SK-N-SH (cell line): ENCODE measurements around the gene PTGFRN. TPM values are rescaled to one million over a fixed set of nuclear protein-coding genes. Genes with fewer than 3 reads are reported as not detected.

Experiments
- CTCF ChIA-PET: fragments of 300-600, 350-600 bp; formaldehyde crosslinking; extraction: SDS; loops from one replicate; lab custom pipeline; 2021; lab: Yijun Ruan, JAX
- POLR2A ChIA-PET: fragments of 350-600 bp; sonication (Branson Sonifier 250); formaldehyde crosslinking; extraction: SDS; loops from one replicate; lab custom pipeline; 2020; ENCODE audit warnings: antibody characterized with exemption, inconsistent platforms; lab: Yijun Ruan, JAX
- DNase-seq: peaks from one replicate; pipeline ENCODE4 v3.0.0; 2012
- H2AFZ ChIP-seq: fragments of 200-600 bp; sonication (generic); 2 replicates; pipeline ENCODE4 v1.8.1; 2016; ENCODE audit warnings: antibody characterized with exemption, mild to moderate bottlenecking, low read depth
- H3F3A ChIP-seq: fragments of 200-600 bp; sonication (generic); replicated peaks from 2 replicates; pipeline ENCODE3; 2016; ENCODE audit warnings: antibody characterized with exemption, mild to moderate bottlenecking; ENCODE audit not compliant: insufficient read depth
- H3K27ac ChIP-seq, 2 experiments: fragments of 200-500 bp in 1 of 2; fragments of 200-600 bp in 1 of 2; sonication (Bioruptor generic) in 1 of 2; sonication (generic), shearing (Covaris generic) in 1 of 2; 2 replicates each; pipeline versions ENCODE4 v1.5.1 to v1.6.1; 2014 to 2016; ENCODE audit warnings: low read depth in 2 of 2, inconsistent platforms in 1 of 2, low read length in 1 of 2, mild to moderate bottlenecking in 1 of 2, mixed read lengths in 1 of 2
- H3K27me3 ChIP-seq: fragments of 200-600 bp; sonication (generic), shearing (Covaris generic); 2 replicates; pipeline ENCODE4 v1.6.1; 2016; ENCODE audit warnings: mixed run types; ENCODE audit not compliant: insufficient read depth
- H3K36me3 ChIP-seq, 2 experiments: fragments of 200-500 bp in 1 of 2; fragments of 200-600 bp in 1 of 2; sonication (Bioruptor generic) in 1 of 2; sonication (generic) in 1 of 2; replicated peaks in 1 of 2; 2 replicates each; pipeline versions ENCODE3 to v1.5.1; 2014 to 2016; ENCODE audit warnings: low read length in 1 of 2, mild to moderate bottlenecking in 1 of 2; ENCODE audit not compliant: insufficient read depth in 2 of 2, control insufficient read depth in 1 of 2
- H3K4me1 ChIP-seq, 2 experiments: fragments of 200-500 bp in 1 of 2; fragments of 200-600 bp in 1 of 2; sonication (Bioruptor generic) in 1 of 2; sonication (generic), shearing (Covaris generic) in 1 of 2; 2 replicates each; pipeline versions ENCODE4 v1.5.1 to v1.6.1; 2014 to 2016; ENCODE audit warnings: low read depth in 1 of 2, low read length in 1 of 2, mixed run types in 1 of 2; ENCODE audit not compliant: insufficient read depth in 2 of 2, control insufficient read depth in 1 of 2
- H3K4me2 ChIP-seq: fragments of 200-600 bp; sonication (generic), shearing (Covaris generic); 2 replicates; pipeline ENCODE4 v1.6.1; 2017; ENCODE audit warnings: mixed run types
- H3K4me3 ChIP-seq, 2 experiments: fragments of 200-500 bp in 1 of 2; fragments of 200-600 bp in 1 of 2; sonication (Bioruptor generic) in 1 of 2; sonication (generic), shearing (Covaris generic) in 1 of 2; 2 replicates each; pipeline versions ENCODE4 v1.5.1 to v1.8.1; 2014 to 2016; ENCODE audit warnings: low read depth in 2 of 2, inconsistent platforms in 1 of 2, low read length in 1 of 2, mild to moderate bottlenecking in 1 of 2, mixed read lengths in 1 of 2, moderate library complexity in 1 of 2
- H3K79me2 ChIP-seq: fragments of 200-600 bp; sonication (generic); 2 replicates; pipeline ENCODE4 v1.8.1; 2017; ENCODE audit warnings: mild to moderate bottlenecking; ENCODE audit not compliant: insufficient read depth
- H3K9ac ChIP-seq: fragments of 200-600 bp; sonication (generic); 2 replicates; pipeline ENCODE4 v1.6.1; 2017; ENCODE audit warnings: mixed run types
- H3K9me2 ChIP-seq: fragments of 200-600 bp; sonication (generic); 2 replicates; pipeline ENCODE4 v1.6.1; 2017; ENCODE audit warnings: mixed run types
- H3K9me3 ChIP-seq: fragments of 200-600 bp; sonication (generic); 2 replicates; pipeline ENCODE4 v1.6.1; 2017; ENCODE audit warnings: mixed run types, mild to moderate bottlenecking, moderate library complexity
- H4K20me1 ChIP-seq: fragments of 200-600 bp; sonication (generic); 2 replicates; pipeline ENCODE4 v1.6.1; 2017; ENCODE audit warnings: mild to moderate bottlenecking, mixed run types; ENCODE audit not compliant: insufficient read depth
- ELF1 ChIP-seq: IDR thresholded peaks from 2 replicates; pipeline ENCODE4 v1.4.0; 2012
- EP300 ChIP-seq, 2 experiments: IDR thresholded peaks; 2 replicates each; pipeline versions ENCODE4 v1.4.0 to v1.6.1; 2012; ENCODE audit warnings: borderline replicate concordance in 1 of 2, low read depth in 1 of 2, low read length in 1 of 2
- FOXJ3 ChIP-seq: sonication (generic); formaldehyde crosslinking; IDR thresholded peaks from 2 replicates; pipeline ENCODE4 v1.5.1; 2020; ENCODE audit warnings: mild to moderate bottlenecking, missing genetic modification reagents
- FOXM1 ChIP-seq: IDR thresholded peaks from 2 replicates; pipeline ENCODE4 v1.4.0; 2012; ENCODE audit warnings: low read depth, mild to moderate bottlenecking
- NFIC ChIP-seq: IDR thresholded peaks from 2 replicates; pipeline ENCODE4 v1.4.0; 2012; ENCODE audit warnings: borderline replicate concordance
- RCOR1 ChIP-seq: fragments of 150-350 bp; IDR thresholded peaks from 2 replicates; pipeline ENCODE4 v1.6.1; 2017; ENCODE audit warnings: antibody characterized with exemption, low read length
- SIN3A ChIP-seq: IDR thresholded peaks from 2 replicates; pipeline ENCODE4 v1.6.1; 2012; ENCODE audit warnings: low read depth, mild to moderate bottlenecking, low read length, moderate library complexity, borderline replicate concordance
- SMC3 ChIP-seq: IDR thresholded peaks from 2 replicates; pipeline ENCODE4 v1.6.1; 2012; ENCODE audit warnings: low read depth, low read length, improper control_type of control experiment
- TAF1 ChIP-seq: IDR thresholded peaks from 2 replicates; pipeline ENCODE4 v1.6.1; 2012; ENCODE audit warnings: low read depth, mild to moderate bottlenecking, low read length, moderate library complexity, borderline replicate concordance
- TEAD4 ChIP-seq: IDR thresholded peaks from 2 replicates; pipeline ENCODE4 v1.4.0; 2012; ENCODE audit warnings: mild to moderate bottlenecking, borderline replicate concordance; ENCODE audit not compliant: insufficient read depth
- WGBS: methylation state at CpG from one replicate; pipeline ENCODE4 v1.1.6; 2017; ENCODE audit warnings: low lambda C conversion rate; 5-methylcytosine and 5-hydroxymethylcytosine counted together
- polyA plus RNA-seq, 3 experiments: library from polyadenylated mRNA; depleted of rRNA; stranded (reverse); fragments of >200 nt; gene quantifications; 2 replicates each; pipeline ENCODE4 v1.2.3, GENCODE V29; 2012
- TF ChIP-seq, protein P1 (sequence below): fragments of 150-350 bp; IDR thresholded peaks from 2 replicates; pipeline ENCODE4 v1.6.1; 2017; ENCODE audit warnings: antibody characterized with exemption, low read length, low read depth, borderline replicate concordance
- TF ChIP-seq, protein P2 (sequence below): IDR thresholded peaks from 2 replicates; pipeline ENCODE4 v1.4.0; 2012; ENCODE audit warnings: low read depth, borderline replicate concordance

PTGFRN gene
- polyA plus RNA-seq, 1 of the 3 experiments (the other 2 are of a cell fraction), result 22.4 TPM

DNA sequence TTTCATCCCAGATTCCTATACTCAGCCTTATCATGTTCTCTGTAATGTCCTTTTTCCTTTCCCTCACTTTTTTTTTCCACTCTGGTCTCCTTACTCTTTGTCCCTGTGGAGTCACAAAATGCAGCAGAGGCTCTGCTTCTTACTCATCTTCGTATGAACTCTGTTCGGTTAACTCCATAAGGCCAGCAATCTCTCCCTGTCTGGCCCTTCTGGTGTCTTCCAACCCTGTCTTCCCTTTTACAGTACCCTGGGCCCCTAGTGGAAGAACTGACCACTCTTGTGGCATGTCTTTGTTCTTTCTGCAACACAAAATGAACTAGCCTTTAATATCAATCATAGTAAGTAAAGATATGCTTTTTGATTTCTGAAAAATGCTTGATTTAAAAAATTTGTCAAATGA, 98.9 kb downstream of the PTGFRN start:
- H3K9me3 ChIP-seq, result no peaks in the 10 kb centered on the region
- ChIA-PET POLR2A (no interaction called here), CTCF (interaction anchor here (0.7 kb wide), 1 partner anchor 9 kb away, joined by 3 read pairs; no protein-coding TSS in a partner anchor)
- no peak overlapping the region for H3K9ac ChIP-seq
- H3K36me3 ChIP-seq, result no peaks in the 10 kb centered on the region
- H3K9me2 ChIP-seq, result no peaks in the 10 kb centered on the region
- H4K20me1 ChIP-seq, result no peaks in the 10 kb centered on the region
- no peak for TF ChIP-seq RCOR1
- TF ChIP-seq, protein P1, sequence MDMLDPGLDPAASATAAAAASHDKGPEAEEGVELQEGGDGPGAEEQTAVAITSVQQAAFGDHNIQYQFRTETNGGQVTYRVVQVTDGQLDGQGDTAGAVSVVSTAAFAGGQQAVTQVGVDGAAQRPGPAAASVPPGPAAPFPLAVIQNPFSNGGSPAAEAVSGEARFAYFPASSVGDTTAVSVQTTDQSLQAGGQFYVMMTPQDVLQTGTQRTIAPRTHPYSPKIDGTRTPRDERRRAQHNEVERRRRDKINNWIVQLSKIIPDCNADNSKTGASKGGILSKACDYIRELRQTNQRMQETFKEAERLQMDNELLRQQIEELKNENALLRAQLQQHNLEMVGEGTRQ, result no peak
- TF ChIP-seq, protein P2, sequence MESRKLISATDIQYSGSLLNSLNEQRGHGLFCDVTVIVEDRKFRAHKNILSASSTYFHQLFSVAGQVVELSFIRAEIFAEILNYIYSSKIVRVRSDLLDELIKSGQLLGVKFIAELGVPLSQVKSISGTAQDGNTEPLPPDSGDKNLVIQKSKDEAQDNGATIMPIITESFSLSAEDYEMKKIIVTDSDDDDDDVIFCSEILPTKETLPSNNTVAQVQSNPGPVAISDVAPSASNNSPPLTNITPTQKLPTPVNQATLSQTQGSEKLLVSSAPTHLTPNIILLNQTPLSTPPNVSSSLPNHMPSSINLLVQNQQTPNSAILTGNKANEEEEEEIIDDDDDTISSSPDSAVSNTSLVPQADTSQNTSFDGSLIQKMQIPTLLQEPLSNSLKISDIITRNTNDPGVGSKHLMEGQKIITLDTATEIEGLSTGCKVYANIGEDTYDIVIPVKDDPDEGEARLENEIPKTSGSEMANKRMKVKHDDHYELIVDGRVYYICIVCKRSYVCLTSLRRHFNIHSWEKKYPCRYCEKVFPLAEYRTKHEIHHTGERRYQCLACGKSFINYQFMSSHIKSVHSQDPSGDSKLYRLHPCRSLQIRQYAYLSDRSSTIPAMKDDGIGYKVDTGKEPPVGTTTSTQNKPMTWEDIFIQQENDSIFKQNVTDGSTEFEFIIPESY, result no peak
- H3K27ac ChIP-seq, result no peak overlapping the region
- H3K4me2 ChIP-seq, result no peak overlapping the region
- DNase-seq, result no peak
- H2AFZ ChIP-seq, result no peak overlapping the region
- H3K4me3 ChIP-seq, result no peak overlapping the region
- no peaks in the 10 kb centered on the region for H3F3A ChIP-seq
- H3K27me3 ChIP-seq, result no peaks in the 10 kb centered on the region
- H3K79me2 ChIP-seq, result no peaks in the 10 kb centered on the region
- no peaks in the 10 kb centered on the region for H3K4me1 ChIP-seq
- WGBS, result 82% methylated on average over 2 of the region's 2 CpGs

- Histone ChIP-seq H2AFZ (no peak overlapping the region), H3F3A (no peaks in the 10 kb centered on the region), H3K9me2 (no peaks in the 10 kb centered on the region), H3K4me1 (no peaks in the 10 kb centered on the region), H3K27me3 (no peaks in the 10 kb centered on the region), H3K9me3 (no peaks in the 10 kb centered on the region), H4K20me1 (no peaks in the 10 kb centered on the region), H3K9ac (no peak overlapping the region), H3K36me3 (no peaks in the 10 kb centered on the region), H3K27ac (no peak overlapping the region), H3K4me2 (no peak overlapping the region), H3K4me3 (no peak overlapping the region), H3K79me2 (no peaks in the 10 kb centered on the region)
- 68% methylated on average over 3 of the region's 3 CpGs for whole genome bisulfite sequencing
- DNase-seq, result no peak
- TF ChIP-seq EP300 (IDR thresholded peaks at IDR 0.05; ENCODE audit: borderline replicate concordance in 1 of 2, low read depth in 1 of 2, low read length in 1 of 2) (no peak), NFIC (no peak), SIN3A (no peak), FOXM1 (no peak), ELF1 (no peak), TAF1 (no peak), FOXJ3 (CRISPR knock-in tag) (no peak), TEAD4 (no peak), SMC3 (no peak), RCOR1 (no peak)
- ChIA-PET CTCF (interaction anchor here (0.7 kb wide), 1 partner anchor 8 kb away, joined by 3 read pairs; no protein-coding TSS in a partner anchor), POLR2A (no interaction called here)
These were observed 99.4 kb downstream of the PTGFRN start for GRCh38 chr1:117009132-117009531.
